Measurements from ENCODE around the gene BCOR.

BCOR gene

GRCh38 chrX:40084471-40085101, 13.2 kb downstream of the BCOR start:
- DNase-seq (ENCODE audit: low spot score), result no peak

- DNase-seq (ENCODE audit: low spot score), result no peak
These were observed 13.8 kb downstream of the BCOR start for GRCh38 chrX:40083979-40084359.

GRCh38 chrX:40083120-40083978, 14.4 kb downstream of the BCOR start:
- no peak for DNase-seq (ENCODE audit: low spot score)

GRCh38 chrX:40082447-40083119, 15.2 kb downstream of the BCOR start:
- no peak for DNase-seq (ENCODE audit: low spot score)

- DNase-seq (ENCODE audit: low spot score), result no peak
These were observed 16.1 kb downstream of the BCOR start for GRCh38 chrX:40081679-40082068.

- DNase-seq (ENCODE audit: low spot score), result no peak
These were observed 16.7 kb downstream of the BCOR start for GRCh38 chrX:40080894-40081678.

GRCh38 chrX:40079572-40079971, 18.2 kb downstream of the BCOR start:
- no peak for DNase-seq (ENCODE audit: low spot score)

GRCh38 chrX:40078489-40079227, 19.1 kb downstream of the BCOR start:
- DNase-seq (ENCODE audit: low spot score), result no peak

- DNase-seq (ENCODE audit: low spot score), result no peak
These were observed 19.9 kb downstream of the BCOR start for GRCh38 chrX:40077906-40078305.

- DNase-seq (ENCODE audit: low spot score), result no peak
These were observed 20.8 kb downstream of the BCOR start for GRCh38 chrX:40076750-40077575.

GRCh38 chrX:40074959-40075332, 22.8 kb downstream of the BCOR start:
- no peak for DNase-seq (ENCODE audit: low spot score)

GRCh38 chrX:40074080-40074958, 23.4 kb downstream of the BCOR start:
- no peak for DNase-seq (ENCODE audit: low spot score)

GRCh38 chrX:40073439-40074054, 24.2 kb downstream of the BCOR start:
- no peak for DNase-seq (ENCODE audit: low spot score)

- no peak for DNase-seq (ENCODE audit: low spot score)
These were observed 25.5 kb downstream of the BCOR start for GRCh38 chrX:40072246-40072645.

GRCh38 chrX:40068048-40068447, 29.7 kb downstream of the BCOR start:
- peak; percentile 51 for DNase-seq (ENCODE audit: low spot score)

- DNase-seq (ENCODE audit: low spot score), result no peak
These were observed 31.1 kb downstream of the BCOR start for GRCh38 chrX:40066700-40067099.

GRCh38 chrX:40065296-40066046, 32.3 kb downstream of the BCOR start:
- no peak for DNase-seq (ENCODE audit: low spot score)

GRCh38 chrX:40064055-40064597, 33.6 kb downstream of the BCOR start:
- DNase-seq (ENCODE audit: low spot score), result peak; percentile 74
